OCI-LY7 (cell line): Measurements from ENCODE around the gene NUDT14.

ENCODE experiments used
- EZH2phosphoT487 ChIP-seq: fragments of 200-600 bp; sonication (generic); IDR thresholded peaks from 2 replicates; pipeline ENCODE4 v1.6.1; 2018; ENCODE audit warnings: low read depth, borderline replicate concordance, mild to moderate bottlenecking, mixed run types, antibody characterized with exemption, low read length, moderate library complexity, mixed read lengths
- TF ChIP-seq, protein P1 (sequence below): fragments of 200-600 bp; sonication (generic); conservative IDR thresholded peaks from 2 replicates; pipeline ENCODE4 v1.5.1; 2014; ENCODE audit warnings: mild to moderate bottlenecking, antibody characterized with exemption, low read length, moderate library complexity, mixed read lengths

DNA sequence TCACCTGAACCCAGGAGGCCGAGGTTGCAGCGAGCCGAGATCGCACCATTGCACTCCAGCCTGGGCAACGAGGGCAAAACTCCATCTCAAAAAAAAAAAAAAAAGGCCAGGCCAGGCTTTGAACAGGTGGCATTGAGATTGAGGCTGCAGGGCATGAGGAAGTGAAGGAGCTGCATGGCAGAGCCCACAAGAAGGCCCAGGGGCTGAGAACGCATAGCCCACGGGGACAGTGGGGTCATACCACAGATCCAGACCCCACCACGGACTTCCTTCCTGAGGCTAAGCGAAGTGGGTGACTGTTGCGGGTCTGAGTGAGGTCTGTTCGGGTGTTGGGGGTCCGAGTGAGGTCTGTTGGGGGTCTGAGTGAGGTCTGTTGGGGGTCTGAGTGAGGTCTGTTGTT is 20.3 kb downstream of the NUDT14 start:
- TF ChIP-seq, protein P1, sequence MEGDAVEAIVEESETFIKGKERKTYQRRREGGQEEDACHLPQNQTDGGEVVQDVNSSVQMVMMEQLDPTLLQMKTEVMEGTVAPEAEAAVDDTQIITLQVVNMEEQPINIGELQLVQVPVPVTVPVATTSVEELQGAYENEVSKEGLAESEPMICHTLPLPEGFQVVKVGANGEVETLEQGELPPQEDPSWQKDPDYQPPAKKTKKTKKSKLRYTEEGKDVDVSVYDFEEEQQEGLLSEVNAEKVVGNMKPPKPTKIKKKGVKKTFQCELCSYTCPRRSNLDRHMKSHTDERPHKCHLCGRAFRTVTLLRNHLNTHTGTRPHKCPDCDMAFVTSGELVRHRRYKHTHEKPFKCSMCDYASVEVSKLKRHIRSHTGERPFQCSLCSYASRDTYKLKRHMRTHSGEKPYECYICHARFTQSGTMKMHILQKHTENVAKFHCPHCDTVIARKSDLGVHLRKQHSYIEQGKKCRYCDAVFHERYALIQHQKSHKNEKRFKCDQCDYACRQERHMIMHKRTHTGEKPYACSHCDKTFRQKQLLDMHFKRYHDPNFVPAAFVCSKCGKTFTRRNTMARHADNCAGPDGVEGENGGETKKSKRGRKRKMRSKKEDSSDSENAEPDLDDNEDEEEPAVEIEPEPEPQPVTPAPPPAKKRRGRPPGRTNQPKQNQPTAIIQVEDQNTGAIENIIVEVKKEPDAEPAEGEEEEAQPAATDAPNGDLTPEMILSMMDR, result no peak
- no peak for TF ChIP-seq EZH2phosphoT487
